Nephron progenitor cell (in vitro differentiated cells): ENCODE measurements around the gene PROZ.

ENCODE experiments used
- DNase-seq: peaks from one replicate; pipeline ENCODE4 v3.0.0; 2021
- H3K27ac Mint-ChIP-seq: 2 replicates; pipeline ENCODE4 v1.8.0; 2021; ENCODE audit warnings: mild to moderate bottlenecking, moderate library complexity, mixed read lengths
- H3K27me3 Mint-ChIP-seq: 2 replicates; pipeline ENCODE4 v1.8.0; 2021; ENCODE audit warnings: mild to moderate bottlenecking, low read depth, mixed read lengths; ENCODE audit not compliant: poor library complexity
- H3K36me3 Mint-ChIP-seq: 2 replicates; pipeline ENCODE4 v1.8.0; 2021; ENCODE audit warnings: low read depth, mixed read lengths
- H3K4me1 Mint-ChIP-seq: 2 replicates; pipeline ENCODE4 v1.8.0; 2021; ENCODE audit warnings: mixed read lengths
- H3K4me3 Mint-ChIP-seq: 2 replicates; pipeline ENCODE4 v1.8.0; 2021; ENCODE audit warnings: mild to moderate bottlenecking, moderate library complexity, mixed read lengths
- H3K9me3 Mint-ChIP-seq: 2 replicates; pipeline ENCODE4 v1.8.0; 2021; ENCODE audit warnings: mild to moderate bottlenecking, moderate library complexity, mixed read lengths
- CTCF ChIP-seq: fragments of 200-600 bp; sonication (generic); IDR thresholded peaks from 2 replicates; pipeline ENCODE4 v1.5.0; 2021; ENCODE audit warnings: antibody characterized with exemption

Gene PROZ

GRCh38 chr13:113116871-113117271, 41.6 kb upstream of the PROZ start:
- no peak for DNase-seq
- H3K36me3 Mint-ChIP-seq = no peaks in the 10 kb centered on the region
- peaks cover 5% of the 10 kb centered on the region for H3K9me3 Mint-ChIP-seq
- H3K27ac Mint-ChIP-seq = no peak overlapping the region
- no peak overlapping the region for H3K4me3 Mint-ChIP-seq
- no peak for TF ChIP-seq CTCF
- peaks cover 23% of the 10 kb centered on the region for H3K27me3 Mint-ChIP-seq
- H3K4me1 Mint-ChIP-seq = peaks cover 4% of the 10 kb centered on the region

GRCh38 chr13:113117335-113117872, 41.0 kb upstream of the PROZ start:
- Mint-ChIP-seq H3K36me3 (no peaks in the 10 kb centered on the region), H3K27me3 (peaks cover 23% of the 10 kb centered on the region), H3K9me3 (peaks cover 5% of the 10 kb centered on the region), H3K4me1 (peaks cover 9% of the 10 kb centered on the region), H3K4me3 (no peak overlapping the region), H3K27ac (no peak overlapping the region)
- no peak for TF ChIP-seq CTCF
- DNase-seq = peak; percentile 1

- H3K27ac Mint-ChIP-seq = no peak overlapping the region
- peaks cover 5% of the 10 kb centered on the region for H3K9me3 Mint-ChIP-seq
- H3K4me1 Mint-ChIP-seq = peaks cover 14% of the 10 kb centered on the region
- DNase-seq = peak; percentile 1
- no peaks in the 10 kb centered on the region for H3K36me3 Mint-ChIP-seq
- H3K27me3 Mint-ChIP-seq = peaks cover 23% of the 10 kb centered on the region
- no peak overlapping the region for H3K4me3 Mint-ChIP-seq
- TF ChIP-seq CTCF = no peak
Measured at GRCh38 chr13:113117911-113118260, 40.6 kb upstream of the PROZ start.

- H3K4me3 Mint-ChIP-seq = no peak overlapping the region
- peaks cover 19% of the 10 kb centered on the region for H3K4me1 Mint-ChIP-seq
- no peak overlapping the region for H3K27ac Mint-ChIP-seq
- peaks cover 5% of the 10 kb centered on the region for H3K9me3 Mint-ChIP-seq
- H3K27me3 Mint-ChIP-seq = peaks cover 23% of the 10 kb centered on the region
- peak; percentile 1 for DNase-seq
- no peak for TF ChIP-seq CTCF
- H3K36me3 Mint-ChIP-seq = no peaks in the 10 kb centered on the region
Measured at GRCh38 chr13:113118261-113119021, 40.0 kb upstream of the PROZ start.

GRCh38 chr13:113119166-113119821, 39.2 kb upstream of the PROZ start:
- TF ChIP-seq CTCF = no peak
- DNase-seq = no peak
- H3K9me3 Mint-ChIP-seq = peaks cover 3% of the 10 kb centered on the region
- no peaks in the 10 kb centered on the region for H3K36me3 Mint-ChIP-seq
- H3K4me1 Mint-ChIP-seq = peaks cover 24% of the 10 kb centered on the region
- no peak overlapping the region for H3K27ac Mint-ChIP-seq
- peaks cover 23% of the 10 kb centered on the region for H3K27me3 Mint-ChIP-seq
- no peak overlapping the region for H3K4me3 Mint-ChIP-seq
